H9 (cell line): ENCODE results near the gene OR2L8. TPM values are rescaled to one million over a fixed set of nuclear protein-coding genes. Genes with fewer than 3 reads are reported as not detected.

Experiments
- DNase-seq: peaks from one replicate; pipeline ENCODE4 v3.0.0-alpha.2; 2017
- H2AFZ ChIP-seq: one replicate; pipeline ENCODE4 v1.6.1; 2013; ENCODE audit warnings: mild to moderate bottlenecking, low read length, control low read depth, moderate library complexity
- H2AK5ac ChIP-seq: 2 replicates; pipeline ENCODE4 v1.6.1; 2013; ENCODE audit warnings: low read length, control low read depth, mixed read lengths; ENCODE audit not compliant: insufficient read length
- H2BK120ac ChIP-seq: one replicate; pipeline ENCODE4 v1.6.1; 2013; ENCODE audit warnings: low read depth, mild to moderate bottlenecking, low read length, control low read depth, inconsistent platforms; ENCODE audit not compliant: poor library complexity, severe bottlenecking
- H2BK12ac ChIP-seq: 2 replicates; pipeline ENCODE4 v1.6.1; 2013; ENCODE audit warnings: low read length, control low read depth, mixed read lengths, low read depth; ENCODE audit not compliant: insufficient read length
- H2BK15ac ChIP-seq: 2 replicates; pipeline ENCODE4 v1.6.1; 2013; ENCODE audit warnings: low read depth, low read length, control low read depth
- H2BK20ac ChIP-seq: one replicate; pipeline ENCODE4 v1.6.1; 2013; ENCODE audit warnings: low read depth, mild to moderate bottlenecking, low read length, control low read depth, inconsistent platforms; ENCODE audit not compliant: poor library complexity, severe bottlenecking
- H2BK5ac ChIP-seq: 2 replicates; pipeline ENCODE4 v1.6.1; 2013; ENCODE audit warnings: low read length, control low read depth, mixed read lengths; ENCODE audit not compliant: insufficient read length
- H3K14ac ChIP-seq: 2 replicates; pipeline ENCODE4 v1.6.1; 2013; ENCODE audit warnings: low read length, control low read depth; ENCODE audit not compliant: insufficient read depth
- H3K18ac ChIP-seq: 2 replicates; pipeline ENCODE4 v1.6.1; 2013; ENCODE audit warnings: low read depth, mild to moderate bottlenecking, mixed read lengths, low read length, control low read depth; ENCODE audit not compliant: insufficient read length
- H3K23ac ChIP-seq: 2 replicates; pipeline ENCODE4 v1.6.1; 2013; ENCODE audit warnings: low read length, control low read depth, mixed read lengths, low read depth; ENCODE audit not compliant: insufficient read length
- H3K23me2 ChIP-seq: 2 replicates; pipeline ENCODE4 v1.6.1; 2013; ENCODE audit warnings: low read depth, mild to moderate bottlenecking, mixed read lengths, low read length, control low read depth; ENCODE audit not compliant: insufficient read length, poor library complexity, severe bottlenecking
- H3K27ac ChIP-seq: 2 replicates; pipeline ENCODE4 v1.5.1; 2013; ENCODE audit warnings: low read length, control low read depth, mixed read lengths, low read depth; ENCODE audit not compliant: insufficient read length
- H3K27me3 ChIP-seq: 2 replicates; pipeline ENCODE4 v1.6.1; 2013; ENCODE audit warnings: low read length, control low read depth, inconsistent platforms; ENCODE audit not compliant: insufficient read depth
- H3K4ac ChIP-seq: 2 replicates; pipeline ENCODE4 v1.6.1; 2013; ENCODE audit warnings: low read depth, mild to moderate bottlenecking, control low read depth, inconsistent platforms, low read length, moderate library complexity
- H3K4me1 ChIP-seq: 2 replicates; pipeline ENCODE4 v1.6.1; 2013; ENCODE audit warnings: low read length, control low read depth, inconsistent platforms; ENCODE audit not compliant: insufficient read depth
- H3K4me2 ChIP-seq: 2 replicates; pipeline ENCODE4 v1.6.1; 2013; ENCODE audit warnings: low read length, control low read depth, mixed read lengths; ENCODE audit not compliant: insufficient read length, insufficient read depth
- H3K56ac ChIP-seq: 2 replicates; pipeline ENCODE4 v1.6.1; 2013; ENCODE audit warnings: low read depth, mild to moderate bottlenecking, mixed read lengths, low read length, control low read depth; ENCODE audit not compliant: insufficient read length
- H3K79me1 ChIP-seq: 2 replicates; pipeline ENCODE4 v1.6.1; 2013; ENCODE audit warnings: low read depth, mild to moderate bottlenecking, moderate library complexity, low read length, control low read depth, inconsistent platforms; ENCODE audit not compliant: insufficient read depth, poor library complexity, severe bottlenecking
- H3K79me2 ChIP-seq: 2 replicates; pipeline ENCODE4 v1.6.1; 2013; ENCODE audit warnings: low read length, control low read depth, inconsistent platforms; ENCODE audit not compliant: insufficient read depth
- H3K9ac ChIP-seq: 2 replicates; pipeline ENCODE4 v1.6.1; 2013; ENCODE audit warnings: low read length, control low read depth, mixed read lengths; ENCODE audit not compliant: insufficient read length; ENCODE audit errors: extremely low read depth
- H3K9me3 ChIP-seq: one replicate; pipeline ENCODE4 v1.6.1; 2013; ENCODE audit warnings: low read depth, low read length, inconsistent platforms; ENCODE audit not compliant: control insufficient read depth
- H3T11ph ChIP-seq: one replicate; pipeline ENCODE4 v1.6.1; 2013; ENCODE audit warnings: mild to moderate bottlenecking, low read length, control low read depth, inconsistent platforms
- H4K20me1 ChIP-seq: one replicate; pipeline ENCODE4 v1.6.1; 2013; ENCODE audit not compliant: control insufficient read depth, insufficient read length, insufficient read depth
- H4K5ac ChIP-seq: 2 replicates; pipeline ENCODE4 v1.6.1; 2013; ENCODE audit warnings: low read depth, mild to moderate bottlenecking, mixed read lengths, low read length, control low read depth; ENCODE audit not compliant: insufficient read length
- H4K8ac ChIP-seq: replicated peaks from 2 replicates; pipeline ENCODE4 v1.6.1; 2013; ENCODE audit warnings: low read length, control low read depth, mixed read lengths, low read depth; ENCODE audit not compliant: insufficient read length
- H4K91ac ChIP-seq: 2 replicates; pipeline ENCODE4 v1.6.1; 2013; ENCODE audit warnings: low read depth, mild to moderate bottlenecking, moderate library complexity, mixed read lengths, low read length, control low read depth; ENCODE audit not compliant: insufficient read length
- H3K27ac Mint-ChIP-seq, 3 experiments: 2 replicates in 2 of 3; 3 replicates in 1 of 3; pipeline ENCODE4 v1.8.0; 2020 to 2021; ENCODE audit warnings: mixed read lengths in 3 of 3, mild to moderate bottlenecking in 1 of 3, moderate library complexity in 1 of 3
- H3K27me3 Mint-ChIP-seq: 2 replicates; pipeline ENCODE4 v1.8.0; 2021; ENCODE audit warnings: low read depth, mild to moderate bottlenecking, moderate library complexity, mixed read lengths
- H3K36me3 Mint-ChIP-seq, 3 experiments: 2 replicates in 2 of 3; 3 replicates in 1 of 3; pipeline ENCODE4 v1.8.0; 2020 to 2021; ENCODE audit warnings: low read depth in 3 of 3, mixed read lengths in 3 of 3; ENCODE audit not compliant: insufficient read depth in 1 of 3
- H3K4me1 Mint-ChIP-seq, 2 experiments: 2 replicates each; pipeline ENCODE4 v1.8.0; 2020; ENCODE audit warnings: mixed read lengths in 2 of 2
- H3K4me3 Mint-ChIP-seq, 2 experiments: 2 replicates in 1 of 2; 3 replicates in 1 of 2; pipeline ENCODE4 v1.8.0; 2020 to 2021; ENCODE audit warnings: mild to moderate bottlenecking in 2 of 2, mixed read lengths in 2 of 2, moderate library complexity in 1 of 2
- H3K9me3 Mint-ChIP-seq, 2 experiments: 2 replicates in 1 of 2; 3 replicates in 1 of 2; pipeline ENCODE4 v1.8.0; 2020; ENCODE audit warnings: mild to moderate bottlenecking in 2 of 2, mixed read lengths in 2 of 2, moderate library complexity in 1 of 2
- WGBS: extraction: QIAGEN DNeasy Blood & Tissue Kit; methylation state at CpG from one replicate; pipeline ENCODE4 v1.1.7; 2013; ENCODE audit warnings: missing lambda C conversion rate, low lambda C conversion rate, mixed read lengths; ENCODE audit not compliant: insufficient read length; ENCODE audit errors: extremely low coverage; 5-methylcytosine and 5-hydroxymethylcytosine counted together
- total RNA-seq: library from RNA; stranded (reverse); gene quantifications from 2 replicates; pipeline ENCODE4 v1.2.1, GENCODE V29; 2021
- TF ChIP-seq, protein P1 (sequence below): fragments of 200-600 bp; sonication (generic); conservative IDR thresholded peaks from 3 replicates; pipeline ENCODE4 v1.8.0; 2021; ENCODE audit warnings: antibody characterized with exemption, mild to moderate bottlenecking

The OR2L8 gene
- total RNA-seq, 1 experiment from 2014 or later = 0.24 TPM

DNA sequence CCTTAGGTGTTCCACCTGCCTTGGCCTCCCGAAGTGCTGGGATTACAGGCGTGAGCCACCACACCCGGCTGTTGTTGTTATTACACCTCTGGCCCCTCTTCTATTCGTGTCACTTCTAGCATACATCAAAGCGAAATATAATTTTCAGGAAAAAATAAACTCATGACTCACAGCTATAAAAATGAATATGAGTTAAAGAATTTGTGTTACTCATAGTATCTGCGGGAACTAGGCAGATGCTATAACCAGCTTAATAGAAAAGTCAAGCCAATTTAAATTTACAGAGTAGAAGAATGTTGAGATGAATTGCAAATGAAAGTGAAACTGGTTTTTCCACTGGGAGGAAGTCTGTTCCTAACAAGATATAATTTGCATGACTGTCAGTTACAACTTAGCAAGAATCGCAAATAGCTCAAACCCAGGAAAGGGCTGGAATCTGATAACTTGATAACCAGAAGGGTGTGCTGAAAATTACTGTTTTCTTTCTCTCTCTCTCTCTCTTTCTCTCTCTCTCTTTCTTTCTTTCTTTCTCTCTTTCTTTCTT lies 42.1 kb upstream of the OR2L8 start:
- H3K23ac ChIP-seq = no peak overlapping the region
- H2BK5ac ChIP-seq = no peak overlapping the region
- H3K23me2 ChIP-seq = no peaks in the 10 kb centered on the region
- peaks cover 12 to 43% (median 15%) of the 10 kb centered on the region in 3 experiments for H3K36me3 Mint-ChIP-seq
- no peak overlapping the region for H2BK12ac ChIP-seq
- no peak overlapping the region for H3K4ac ChIP-seq
- no peak overlapping the region for H3K18ac ChIP-seq
- H2BK15ac ChIP-seq = no peak overlapping the region
- H3K27me3 ChIP-seq = no peaks in the 10 kb centered on the region
- H3K4me2 ChIP-seq = no peak overlapping the region
- no peak overlapping the region for H3K27ac ChIP-seq
- H3K9me3 Mint-ChIP-seq = peaks cover 79 to 85% of the 10 kb centered on the region in 2 experiments
- peaks cover 20 to 22% of the 10 kb centered on the region in 2 experiments for H3K4me1 Mint-ChIP-seq
- no peaks in the 10 kb centered on the region; the same call in 1 of the 2 replicates for H3K27me3 Mint-ChIP-seq
- no peak overlapping the region for H3T11ph ChIP-seq
- no peak overlapping the region for H3K4me3 Mint-ChIP-seq
- no peaks in the 10 kb centered on the region for H3K79me2 ChIP-seq
- no peak overlapping the region for H4K91ac ChIP-seq
- no peak overlapping the region for H2AK5ac ChIP-seq
- no CpG with 5 or more reads among the region's 7 CpGs for WGBS
- H3K9me3 ChIP-seq = no peaks in the 10 kb centered on the region
- H2AFZ ChIP-seq = no peak overlapping the region
- no peak for DNase-seq
- peak overlapping the region in 2 of 3 experiments; percentile 88 to 94; a peak in 3 of 7 replicates for H3K27ac Mint-ChIP-seq
- H4K8ac ChIP-seq = no peak overlapping the region
- no peak overlapping the region for H2BK20ac ChIP-seq
- H3K79me1 ChIP-seq = no peaks in the 10 kb centered on the region
- H4K20me1 ChIP-seq = no peaks in the 10 kb centered on the region
- TF ChIP-seq, protein P1, sequence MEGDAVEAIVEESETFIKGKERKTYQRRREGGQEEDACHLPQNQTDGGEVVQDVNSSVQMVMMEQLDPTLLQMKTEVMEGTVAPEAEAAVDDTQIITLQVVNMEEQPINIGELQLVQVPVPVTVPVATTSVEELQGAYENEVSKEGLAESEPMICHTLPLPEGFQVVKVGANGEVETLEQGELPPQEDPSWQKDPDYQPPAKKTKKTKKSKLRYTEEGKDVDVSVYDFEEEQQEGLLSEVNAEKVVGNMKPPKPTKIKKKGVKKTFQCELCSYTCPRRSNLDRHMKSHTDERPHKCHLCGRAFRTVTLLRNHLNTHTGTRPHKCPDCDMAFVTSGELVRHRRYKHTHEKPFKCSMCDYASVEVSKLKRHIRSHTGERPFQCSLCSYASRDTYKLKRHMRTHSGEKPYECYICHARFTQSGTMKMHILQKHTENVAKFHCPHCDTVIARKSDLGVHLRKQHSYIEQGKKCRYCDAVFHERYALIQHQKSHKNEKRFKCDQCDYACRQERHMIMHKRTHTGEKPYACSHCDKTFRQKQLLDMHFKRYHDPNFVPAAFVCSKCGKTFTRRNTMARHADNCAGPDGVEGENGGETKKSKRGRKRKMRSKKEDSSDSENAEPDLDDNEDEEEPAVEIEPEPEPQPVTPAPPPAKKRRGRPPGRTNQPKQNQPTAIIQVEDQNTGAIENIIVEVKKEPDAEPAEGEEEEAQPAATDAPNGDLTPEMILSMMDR = no peak
- no peak overlapping the region for H3K56ac ChIP-seq
- H3K4me1 ChIP-seq = no peaks in the 10 kb centered on the region; the same call in 1 of the 2 replicates
- no peak overlapping the region for H2BK120ac ChIP-seq
- H3K14ac ChIP-seq = no peak overlapping the region
- no peak overlapping the region for H4K5ac ChIP-seq
- H3K9ac ChIP-seq = no peak overlapping the region
